SJSA1 (cell line): Measurements from ENCODE around the gene RCE1. TPM values are rescaled to one million over a fixed set of nuclear protein-coding genes. Genes with fewer than 3 reads are reported as not detected.
A peak's percentile ranks its signal among the peaks of the same experiment; 100 is the strongest.

Experiments used
- DNase-seq, 2 experiments: peaks; one replicate each; pipeline ENCODE4 v3.0.0-alpha.2; 2015 to 2020; ENCODE audit warnings: low spot score in 2 of 2, low read depth in 1 of 2
- H3K27ac ChIP-seq: fragments of 250-450 bp; sonication (Bioruptor Pico); 2 replicates; pipeline ENCODE4 v1.5.1; 2020; ENCODE audit warnings: mild to moderate bottlenecking, moderate library complexity
- H3K27me3 ChIP-seq: fragments of 250-450 bp; sonication (Bioruptor Pico); replicated peaks from 2 replicates; pipeline ENCODE4 v1.5.1; 2020; ENCODE audit warnings: mild to moderate bottlenecking, moderate library complexity
- H3K36me3 ChIP-seq: fragments of 250-450 bp; sonication (Bioruptor Pico); 2 replicates; pipeline ENCODE4 v1.5.1; 2020; ENCODE audit warnings: mild to moderate bottlenecking
- H3K4me1 ChIP-seq: fragments of 250-450 bp; sonication (Bioruptor Pico); replicated peaks from 2 replicates; pipeline ENCODE4 v1.6.1; 2021; ENCODE audit warnings: mild to moderate bottlenecking
- H3K4me3 ChIP-seq: fragments of 250-450 bp; sonication (Bioruptor Pico); 2 replicates; pipeline ENCODE4 v1.5.1; 2020; ENCODE audit warnings: mild to moderate bottlenecking
- H3K9me3 ChIP-seq: fragments of 250-450 bp; sonication (Bioruptor Pico); replicated peaks from 2 replicates; pipeline ENCODE4 v1.5.1; 2020; ENCODE audit warnings: mild to moderate bottlenecking
- total RNA-seq: library from RNA; depleted of rRNA; stranded (reverse); fragments of >200 nt; shearing (Covaris generic); gene quantifications from 2 replicates; pipeline ENCODE4 v1.2.3, GENCODE V29; 2014

RCE1 gene
- total RNA-seq, 1 experiment from 2014 or later: 75.0 TPM

DNA sequence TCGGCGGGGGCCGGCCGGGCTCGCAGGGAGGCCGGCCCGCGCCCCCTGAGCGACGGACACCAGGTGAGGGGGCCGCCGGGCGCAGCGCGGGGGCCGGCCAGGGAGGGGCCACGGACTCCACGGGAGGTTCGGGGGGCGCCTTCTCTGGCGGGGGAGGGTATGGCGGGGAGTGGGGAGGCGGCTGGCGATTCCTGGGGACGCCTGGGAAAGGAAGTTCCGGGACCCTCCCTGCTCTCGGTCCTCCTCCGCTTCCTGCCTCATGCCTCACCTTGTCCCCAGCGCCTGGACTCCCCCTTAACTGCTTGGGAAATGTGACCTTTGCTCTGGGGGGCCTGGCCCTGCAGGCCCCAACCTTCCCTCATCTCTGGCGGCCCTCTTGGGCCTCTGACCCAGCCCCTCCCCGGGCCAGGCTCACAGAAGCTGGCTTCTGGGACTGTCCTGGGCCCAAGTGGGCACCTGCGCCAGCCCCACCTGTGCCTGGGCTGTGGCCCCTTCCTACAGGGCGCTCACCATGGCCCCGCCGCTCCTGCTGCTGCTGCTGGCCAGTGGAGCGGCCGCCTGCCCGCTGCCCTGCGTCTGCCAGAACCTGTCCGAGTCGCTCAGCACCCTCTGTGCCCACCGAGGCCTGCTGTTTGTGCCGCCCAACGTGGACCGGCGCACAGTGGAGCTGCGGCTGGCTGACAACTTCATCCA, 14.1 kb downstream of the RCE1 start:
- H3K27ac ChIP-seq: no peak overlapping the region
- peak overlapping the region; percentile 87 for H3K4me3 ChIP-seq
- no peak for DNase-seq

DNA sequence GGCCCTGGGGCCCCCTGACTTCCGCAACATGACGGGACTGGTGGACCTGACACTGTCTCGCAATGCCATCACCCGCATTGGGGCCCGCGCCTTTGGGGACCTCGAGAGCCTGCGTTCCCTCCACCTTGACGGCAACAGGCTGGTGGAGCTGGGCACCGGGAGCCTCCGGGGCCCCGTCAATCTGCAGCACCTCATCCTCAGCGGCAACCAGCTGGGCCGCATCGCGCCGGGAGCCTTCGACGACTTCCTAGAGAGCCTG, 14.6 kb downstream of the RCE1 start:
- DNase-seq: no peak
- Histone ChIP-seq H3K27ac (no peak overlapping the region), H3K9me3 (peaks cover 2% of the 10 kb centered on the region; the same call in 1 of the 2 replicates), H3K4me3 (peak overlapping the region; percentile 87), H3K4me1 (peaks cover 19% of the 10 kb centered on the region), H3K36me3 (peaks cover 59% of the 10 kb centered on the region), H3K27me3 (no peaks in the 10 kb centered on the region)

More for the DNA sequence above, 14.1 kb downstream of the RCE1 start:
- H3K4me1 ChIP-seq: peaks cover 19% of the 10 kb centered on the region
- H3K27me3 ChIP-seq: no peaks in the 10 kb centered on the region
- H3K36me3 ChIP-seq: peaks cover 54% of the 10 kb centered on the region
- peaks cover 2% of the 10 kb centered on the region; the same call in 1 of the 2 replicates for H3K9me3 ChIP-seq

DNA sequence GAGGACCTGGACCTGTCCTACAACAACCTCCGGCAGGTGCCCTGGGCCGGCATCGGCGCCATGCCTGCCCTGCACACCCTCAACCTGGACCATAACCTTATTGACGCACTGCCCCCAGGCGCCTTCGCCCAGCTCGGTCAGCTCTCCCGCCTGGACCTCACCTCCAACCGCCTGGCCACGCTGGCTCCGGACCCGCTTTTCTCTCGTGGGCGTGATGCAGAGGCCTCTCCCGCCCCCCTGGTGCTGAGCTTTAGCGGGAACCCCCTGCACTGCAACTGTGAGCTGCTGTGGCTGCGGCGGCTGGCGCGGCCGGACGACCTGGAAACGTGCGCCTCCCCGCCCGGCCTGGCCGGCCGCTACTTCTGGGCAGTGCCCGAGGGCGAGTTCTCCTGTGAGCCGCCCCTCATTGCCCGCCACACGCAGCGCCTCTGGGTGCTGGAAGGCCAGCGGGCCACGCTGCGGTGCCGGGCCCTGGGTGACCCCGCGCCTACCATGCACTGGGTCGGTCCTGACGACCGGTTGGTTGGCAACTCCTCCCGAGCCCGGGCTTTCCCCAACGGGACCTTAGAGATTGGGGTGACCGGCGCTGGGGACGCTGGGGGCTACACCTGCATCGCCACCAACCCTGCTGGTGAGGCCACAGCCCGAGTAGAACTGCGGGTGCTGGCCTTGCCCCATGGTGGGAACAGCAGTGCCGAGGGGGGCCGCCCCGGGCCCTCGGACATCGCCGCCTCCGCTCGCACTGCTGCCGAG, 15.1 kb downstream of the RCE1 start:
- DNase-seq: no peak
- Histone ChIP-seq H3K9me3 (peaks cover 2% of the 10 kb centered on the region; the same call in 1 of the 2 replicates), H3K4me1 (peaks cover 19% of the 10 kb centered on the region), H3K36me3 (peaks cover 64% of the 10 kb centered on the region), H3K27me3 (no peaks in the 10 kb centered on the region), H3K27ac (no peak overlapping the region), H3K4me3 (peak overlapping the region; percentile 87)

DNA sequence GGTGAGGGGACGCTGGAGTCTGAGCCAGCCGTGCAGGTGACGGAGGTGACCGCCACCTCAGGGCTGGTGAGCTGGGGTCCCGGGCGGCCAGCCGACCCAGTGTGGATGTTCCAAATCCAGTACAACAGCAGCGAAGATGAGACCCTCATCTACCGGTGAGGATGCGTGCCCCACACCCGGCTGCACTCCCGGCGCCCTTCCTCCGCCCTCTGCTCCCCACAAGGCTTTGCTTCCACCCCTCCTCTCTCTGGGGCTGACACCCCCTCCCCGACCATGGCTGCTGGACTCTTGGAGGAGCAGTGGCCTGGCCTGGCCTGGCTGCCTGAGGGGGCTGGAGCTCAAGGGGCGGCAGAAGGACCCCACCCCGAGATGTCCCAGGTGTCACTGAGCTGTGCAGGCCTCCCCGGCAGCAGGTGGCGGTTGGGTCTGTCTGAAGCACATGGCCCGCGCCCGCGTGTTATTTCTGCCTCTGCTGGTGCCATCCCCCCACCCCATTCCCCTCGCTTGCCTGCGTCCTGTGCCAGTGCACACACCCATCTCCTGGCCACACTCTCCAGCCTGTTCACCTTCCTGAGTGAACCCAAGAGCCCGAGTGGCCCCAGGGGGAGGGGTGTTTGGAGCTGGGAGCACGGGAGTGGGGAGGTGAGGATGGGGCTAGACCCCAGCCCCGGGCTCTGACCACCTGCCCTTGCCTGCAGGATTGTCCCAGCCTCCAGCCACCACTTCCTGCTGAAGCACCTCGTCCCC, 15.9 kb downstream of the RCE1 start:
- Histone ChIP-seq H3K27ac (no peak overlapping the region), H3K9me3 (peaks cover 2% of the 10 kb centered on the region; the same call in 1 of the 2 replicates), H3K4me3 (no peak overlapping the region), H3K27me3 (no peaks in the 10 kb centered on the region), H3K36me3 (peaks cover 65% of the 10 kb centered on the region), H3K4me1 (peaks cover 19% of the 10 kb centered on the region)
- no peak for DNase-seq

DNA sequence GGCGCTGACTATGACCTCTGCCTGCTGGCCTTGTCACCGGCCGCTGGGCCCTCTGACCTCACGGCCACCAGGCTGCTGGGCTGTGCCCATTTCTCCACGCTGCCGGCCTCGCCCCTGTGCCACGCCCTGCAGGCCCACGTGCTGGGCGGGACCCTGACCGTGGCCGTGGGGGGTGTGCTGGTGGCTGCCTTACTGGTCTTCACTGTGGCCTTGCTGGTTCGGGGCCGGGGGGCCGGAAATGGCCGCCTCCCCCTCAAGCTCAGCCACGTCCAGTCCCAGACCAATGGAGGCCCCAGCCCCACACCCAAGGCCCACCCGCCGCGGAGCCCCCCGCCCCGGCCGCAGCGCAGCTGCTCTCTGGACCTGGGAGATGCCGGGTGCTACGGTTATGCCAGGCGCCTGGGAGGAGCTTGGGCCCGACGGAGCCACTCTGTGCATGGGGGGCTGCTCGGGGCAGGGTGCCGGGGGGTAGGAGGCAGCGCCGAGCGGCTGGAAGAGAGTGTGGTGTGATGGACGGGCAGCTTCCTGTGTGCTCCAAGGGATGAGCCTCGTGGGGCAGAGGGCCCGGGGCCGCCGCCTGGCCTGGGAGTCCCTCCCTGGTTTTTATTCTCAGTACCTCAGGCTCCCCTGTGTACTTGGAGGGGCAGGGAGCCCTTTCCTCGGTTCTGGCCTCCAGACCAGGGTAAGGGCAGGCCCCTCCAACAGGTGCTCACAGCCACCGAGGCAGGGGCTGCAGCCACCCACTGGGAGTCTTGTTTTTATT, 16.6 kb downstream of the RCE1 start:
- H3K27me3 ChIP-seq: no peaks in the 10 kb centered on the region
- H3K4me1 ChIP-seq: peaks cover 19% of the 10 kb centered on the region
- no peak overlapping the region for H3K27ac ChIP-seq
- DNase-seq: no peak
- H3K9me3 ChIP-seq: peaks cover 2% of the 10 kb centered on the region; the same call in 1 of the 2 replicates
- H3K36me3 ChIP-seq: peaks cover 65% of the 10 kb centered on the region
- no peak overlapping the region for H3K4me3 ChIP-seq

DNA sequence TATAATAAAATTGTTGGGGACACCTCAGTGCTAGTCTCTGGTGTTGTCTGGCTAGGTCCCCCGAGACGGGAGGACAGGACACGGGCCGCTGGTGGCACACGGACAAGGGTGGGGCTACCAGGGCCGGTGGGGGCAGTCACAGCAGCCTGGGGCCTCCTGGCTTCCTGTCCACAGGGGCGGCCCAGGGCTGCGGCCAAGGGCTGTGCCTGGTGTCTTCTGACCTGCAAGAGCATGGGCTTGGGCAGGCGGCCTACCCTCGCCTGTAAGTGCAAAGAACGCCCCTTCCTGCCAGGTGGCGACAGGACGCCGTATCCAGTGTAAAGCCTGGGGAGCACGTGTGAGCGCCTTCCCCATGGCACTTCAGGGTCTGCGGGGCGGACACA, 17.2 kb downstream of the RCE1 start:
- H3K27me3 ChIP-seq: no peaks in the 10 kb centered on the region
- H3K4me3 ChIP-seq: no peak overlapping the region
- H3K36me3 ChIP-seq: peaks cover 66% of the 10 kb centered on the region
- peaks cover 2% of the 10 kb centered on the region; the same call in 1 of the 2 replicates for H3K9me3 ChIP-seq
- no peak overlapping the region for H3K27ac ChIP-seq
- peaks cover 16% of the 10 kb centered on the region for H3K4me1 ChIP-seq
- DNase-seq: no peak

DNA sequence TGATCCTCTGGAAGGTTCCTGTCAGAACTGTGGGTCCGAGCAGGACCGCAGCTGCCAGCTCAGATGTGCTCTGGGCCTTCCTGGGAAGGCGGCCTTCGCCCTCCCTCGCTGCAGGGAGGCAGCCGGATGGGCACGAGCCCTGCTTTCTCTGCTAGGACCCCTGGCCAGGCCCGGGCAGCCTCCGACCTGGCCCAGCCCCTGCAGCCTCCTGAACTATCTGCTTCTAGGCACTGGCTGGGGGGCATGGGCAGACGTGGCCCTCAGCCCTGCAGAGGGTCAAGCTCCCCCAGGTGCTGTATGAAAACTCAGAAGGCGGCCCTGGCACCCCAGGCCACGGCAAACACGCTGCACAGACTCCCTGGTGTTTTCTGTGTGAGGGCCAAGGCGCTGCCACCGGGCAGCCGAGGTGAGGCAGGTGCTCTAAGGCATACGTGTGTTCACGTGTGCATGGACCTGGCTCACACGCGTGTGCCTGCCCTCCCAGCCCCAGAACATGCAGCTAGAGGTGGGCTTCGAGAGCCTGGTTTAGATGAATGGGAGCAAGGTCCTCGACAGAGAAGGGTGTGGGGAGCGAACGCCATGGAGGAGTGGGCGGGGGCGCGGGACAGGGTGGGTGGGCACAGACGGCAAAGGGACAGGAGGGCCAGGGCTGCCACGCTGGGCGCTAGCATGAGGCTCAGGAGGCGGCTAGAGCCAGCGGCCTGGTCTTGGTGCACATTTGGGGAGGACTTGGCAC, 18.0 kb downstream of the RCE1 start:
- H3K4me1 ChIP-seq: peaks cover 10% of the 10 kb centered on the region
- peaks cover 72% of the 10 kb centered on the region for H3K36me3 ChIP-seq
- H3K27ac ChIP-seq: no peak overlapping the region
- no peaks in the 10 kb centered on the region for H3K27me3 ChIP-seq
- peaks cover 2% of the 10 kb centered on the region; the same call in 1 of the 2 replicates for H3K9me3 ChIP-seq
- no peak for DNase-seq
- H3K4me3 ChIP-seq: no peak overlapping the region

DNA sequence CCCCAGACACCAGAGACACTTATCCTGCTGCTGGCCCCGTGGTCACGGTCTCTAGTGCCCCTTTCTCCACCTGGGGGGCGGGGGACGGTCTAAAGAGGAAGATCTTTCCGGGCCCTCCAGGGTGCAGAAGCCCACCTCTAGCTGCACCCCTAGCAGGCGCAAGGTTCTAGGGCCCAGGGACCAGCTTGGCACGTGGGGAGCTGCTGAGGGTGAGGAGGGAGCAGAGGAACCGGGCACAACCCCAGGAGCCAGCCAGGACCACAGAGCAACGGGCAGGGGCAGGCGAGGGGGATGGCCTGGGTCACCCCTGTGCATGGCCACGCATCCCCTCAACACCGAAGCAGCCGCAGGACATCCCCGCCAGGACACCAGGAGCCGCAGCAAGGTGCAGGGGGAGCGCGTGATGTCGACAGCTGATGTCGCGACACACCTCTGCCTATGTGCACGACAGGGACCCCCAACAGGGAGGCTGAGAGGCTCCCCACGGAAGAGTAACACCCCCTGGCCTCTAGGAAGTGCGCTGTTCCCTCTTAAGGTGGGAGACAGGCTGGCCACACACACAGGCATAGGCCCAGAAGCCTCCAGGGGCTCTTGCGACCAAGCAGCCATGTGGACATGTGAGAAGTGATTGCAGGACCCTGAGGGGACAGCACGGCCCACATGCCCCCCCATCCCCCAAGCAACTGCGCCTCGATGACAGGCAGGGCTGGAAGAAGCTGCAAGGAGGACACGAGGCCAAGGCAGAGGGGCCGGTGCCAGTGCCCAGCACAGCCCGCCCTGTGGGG, 18.7 kb downstream of the RCE1 start:
- Histone ChIP-seq H3K4me3 (no peak overlapping the region), H3K27ac (no peak overlapping the region), H3K36me3 (peaks cover 66% of the 10 kb centered on the region), H3K9me3 (no peaks in the 10 kb centered on the region), H3K27me3 (no peaks in the 10 kb centered on the region), H3K4me1 (peaks cover 7% of the 10 kb centered on the region)
- no peak for DNase-seq

DNA sequence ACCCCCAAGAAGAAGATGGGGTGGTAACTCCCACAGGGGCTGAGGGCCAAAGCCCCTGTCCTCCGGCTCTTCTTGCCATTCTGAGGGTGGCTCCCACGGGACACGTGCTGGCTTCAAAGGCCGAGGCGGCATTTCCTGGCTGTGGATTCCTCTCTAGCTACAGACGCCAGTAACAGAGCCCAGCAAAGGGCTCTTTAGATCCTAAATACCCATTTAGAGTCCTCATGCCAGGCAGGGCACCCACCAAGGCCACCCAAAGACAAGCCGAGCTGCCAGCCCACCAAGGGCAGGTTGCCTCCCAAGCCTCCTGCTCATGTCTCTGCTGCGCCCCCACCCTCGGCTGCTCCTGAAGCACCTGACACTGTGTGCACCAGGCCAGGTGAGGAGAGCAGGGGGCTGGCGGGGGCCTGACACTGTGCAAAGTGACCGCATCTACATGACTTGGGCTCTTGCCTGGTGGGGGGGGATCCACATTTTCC, 19.4 kb downstream of the RCE1 start:
- no peak overlapping the region for H3K27ac ChIP-seq
- H3K36me3 ChIP-seq: peaks cover 63% of the 10 kb centered on the region
- no peak overlapping the region for H3K4me3 ChIP-seq
- H3K4me1 ChIP-seq: peaks cover 4% of the 10 kb centered on the region
- H3K9me3 ChIP-seq: no peaks in the 10 kb centered on the region
- DNase-seq: no peak
- no peaks in the 10 kb centered on the region for H3K27me3 ChIP-seq

DNA sequence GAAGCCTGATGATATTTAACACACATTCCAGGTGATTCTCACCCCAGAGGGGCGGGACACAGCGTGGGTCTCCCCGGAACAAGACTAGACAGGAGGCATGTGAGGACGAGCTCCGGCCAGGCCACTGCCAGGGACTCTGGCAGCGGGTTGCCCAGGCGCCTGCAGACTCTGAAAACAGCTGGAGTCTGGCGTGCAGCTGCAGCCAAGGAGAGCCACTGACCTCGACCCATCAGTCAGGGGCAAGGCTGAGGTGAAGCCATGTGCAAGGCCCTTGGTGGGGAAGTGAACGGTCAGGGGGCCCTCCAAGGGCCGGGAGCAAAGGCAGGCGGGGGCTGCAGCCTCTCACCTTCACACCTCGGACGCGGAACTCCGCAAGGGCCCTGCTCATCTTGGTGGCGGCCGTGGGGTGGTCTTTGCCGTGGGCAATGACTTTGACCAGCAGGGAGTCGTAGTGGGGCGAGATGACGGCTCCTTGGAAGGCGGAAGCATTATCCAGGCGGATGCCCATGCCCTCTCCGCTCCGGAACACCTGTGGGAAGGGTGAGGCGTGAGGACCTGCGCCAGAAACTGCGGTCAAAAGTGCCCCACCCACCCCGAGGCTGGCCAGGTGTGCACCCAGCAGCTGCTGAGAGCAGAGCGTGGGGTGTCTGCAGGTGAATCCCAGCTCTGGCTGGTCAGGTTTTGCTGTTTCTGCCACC, 20.3 kb downstream of the RCE1 start:
- Histone ChIP-seq H3K27ac (no peak overlapping the region), H3K36me3 (peaks cover 53% of the 10 kb centered on the region), H3K9me3 (no peaks in the 10 kb centered on the region), H3K27me3 (no peaks in the 10 kb centered on the region), H3K4me1 (no peaks in the 10 kb centered on the region), H3K4me3 (no peak overlapping the region)
- DNase-seq: no peak

DNA sequence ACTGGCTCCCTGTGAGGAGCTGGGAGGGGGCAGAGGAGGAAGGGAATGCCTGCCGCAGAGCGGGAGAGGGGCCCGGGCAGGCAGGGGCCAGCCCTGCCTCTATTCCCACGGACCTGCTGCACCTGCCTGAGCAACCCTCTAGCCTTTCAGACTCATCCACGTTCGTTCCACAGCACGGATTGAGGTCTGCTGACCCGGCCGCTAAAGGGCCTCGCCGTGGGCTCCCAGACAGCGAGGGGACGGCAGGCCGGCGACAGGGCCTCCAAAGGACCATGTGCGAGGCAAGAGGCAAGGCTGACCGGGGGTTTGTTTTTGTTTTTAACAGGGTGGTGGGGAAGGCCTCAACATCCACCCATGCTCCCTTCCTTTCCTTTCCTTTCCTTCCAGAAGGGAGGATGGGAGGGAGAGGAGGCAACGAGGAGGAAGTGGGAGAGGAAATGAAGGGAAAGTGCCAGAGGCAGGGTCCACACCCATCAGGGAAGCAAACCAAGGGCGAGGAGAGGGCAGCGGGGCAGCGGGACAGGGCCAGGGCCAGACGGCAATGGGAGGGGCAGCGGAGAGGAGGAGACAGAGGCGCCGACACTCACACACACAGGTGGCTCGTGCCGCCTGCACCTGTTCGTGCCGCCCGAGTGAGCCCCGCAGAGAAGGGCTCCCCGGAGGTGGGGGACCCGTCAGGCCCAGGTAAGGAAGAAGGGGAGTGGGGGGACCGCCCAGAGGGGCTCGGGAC, 21.1 kb downstream of the RCE1 start:
- no peak overlapping the region for H3K27ac ChIP-seq

More for the DNA sequence above, 21.1 kb downstream of the RCE1 start:
- H3K9me3 ChIP-seq: no peaks in the 10 kb centered on the region
- H3K4me3 ChIP-seq: no peak overlapping the region
- H3K27me3 ChIP-seq: no peaks in the 10 kb centered on the region
- DNase-seq: no peak
- peaks cover 49% of the 10 kb centered on the region for H3K36me3 ChIP-seq
- no peaks in the 10 kb centered on the region for H3K4me1 ChIP-seq
